A204.1 (cell line): ENCODE results near the gene ARID3A.

ENCODE experiments used
- FAIRE-seq: peaks from 2 replicates; lab custom pipeline; 2012; peaks lifted over from hg19 to GRCh38; lab: Jason Lieb, UNC

ARID3A gene

DNA sequence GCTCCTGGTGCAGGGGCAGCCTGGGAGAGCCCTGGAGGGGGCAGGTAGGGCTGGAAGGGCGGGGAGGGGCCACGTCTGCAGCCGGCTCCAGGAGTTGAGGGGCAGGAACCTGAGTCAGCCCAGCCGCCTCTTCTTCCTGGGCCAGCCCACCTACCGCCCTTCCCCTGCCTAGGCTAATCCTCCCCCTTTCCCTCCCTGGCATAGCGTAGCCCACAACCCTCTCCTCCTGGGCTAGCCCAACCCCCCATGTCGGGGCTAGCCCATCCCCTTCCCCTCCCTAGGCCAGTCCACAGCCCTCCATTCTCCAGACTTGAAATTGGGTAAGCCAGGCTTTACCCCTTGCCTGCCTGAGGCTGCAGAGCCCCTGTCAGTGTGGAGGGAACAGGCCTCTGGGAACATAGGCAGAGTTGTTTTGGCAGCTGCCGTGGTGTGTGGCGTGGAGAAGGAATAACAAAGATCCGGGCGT lies 37.7 kb downstream of the ARID3A start:
- no peak for FAIRE-seq

DNA sequence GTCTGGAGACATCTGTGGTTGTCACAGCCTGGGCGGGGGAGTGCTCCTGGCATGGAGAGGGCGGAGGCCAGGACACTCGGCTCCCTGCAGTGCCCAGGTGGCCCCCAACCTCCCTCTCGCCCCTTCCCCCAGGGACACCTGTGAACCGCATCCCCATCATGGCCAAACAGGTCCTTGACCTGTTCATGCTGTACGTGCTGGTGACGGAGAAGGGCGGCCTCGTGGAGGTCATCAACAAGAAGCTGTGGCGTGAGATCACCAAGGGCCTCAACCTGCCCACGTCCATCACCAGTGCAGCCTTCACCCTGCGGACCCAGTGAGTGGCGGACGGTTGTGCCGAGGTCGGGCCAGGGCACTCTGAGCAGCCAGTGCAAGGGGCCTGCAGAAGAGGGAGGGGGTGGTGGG lies 38.3 kb downstream of the ARID3A start:
- no peak for FAIRE-seq

DNA sequence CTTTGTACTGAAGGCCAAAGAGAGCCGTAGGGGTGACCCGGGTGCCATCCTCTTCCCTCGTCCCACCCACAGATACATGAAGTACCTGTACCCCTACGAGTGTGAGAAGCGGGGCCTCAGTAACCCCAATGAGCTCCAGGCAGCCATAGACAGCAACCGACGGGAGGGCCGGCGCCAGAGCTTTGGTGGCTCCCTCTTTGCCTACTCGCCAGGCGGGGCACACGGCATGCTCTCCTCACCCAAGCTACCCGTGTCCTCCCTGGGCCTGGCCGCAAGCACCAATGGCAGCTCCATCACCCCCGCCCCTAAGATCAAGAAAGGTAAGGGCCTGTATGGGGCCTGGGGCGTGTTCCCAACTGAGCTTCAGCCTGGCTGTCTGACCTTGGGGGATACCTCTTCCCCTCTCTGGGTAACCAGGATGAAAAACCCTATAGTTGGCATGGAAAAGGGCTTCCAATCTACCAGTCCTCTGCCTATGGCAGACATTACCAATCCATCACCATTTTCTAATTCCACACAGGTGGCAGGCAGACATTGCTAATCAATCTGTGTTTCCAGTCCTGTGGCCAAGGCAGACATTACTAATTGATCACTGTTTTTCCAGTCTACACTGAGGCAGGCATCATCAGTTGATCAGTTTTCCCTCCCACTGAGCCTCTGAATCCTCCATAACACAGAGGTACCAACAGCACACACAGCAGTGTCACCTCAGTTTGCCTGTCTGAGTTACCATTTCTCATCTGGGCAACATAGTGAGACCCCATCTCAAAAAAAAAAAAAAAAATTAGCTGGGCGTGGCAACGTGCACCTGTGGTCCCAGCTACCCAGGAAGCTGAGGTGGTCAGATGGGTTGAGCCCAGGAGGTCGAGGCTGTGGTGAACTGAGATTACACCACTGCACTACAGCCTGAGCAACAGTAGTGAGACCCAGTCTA lies 39.2 kb downstream of the ARID3A start:
- FAIRE-seq, result no peak

DNA sequence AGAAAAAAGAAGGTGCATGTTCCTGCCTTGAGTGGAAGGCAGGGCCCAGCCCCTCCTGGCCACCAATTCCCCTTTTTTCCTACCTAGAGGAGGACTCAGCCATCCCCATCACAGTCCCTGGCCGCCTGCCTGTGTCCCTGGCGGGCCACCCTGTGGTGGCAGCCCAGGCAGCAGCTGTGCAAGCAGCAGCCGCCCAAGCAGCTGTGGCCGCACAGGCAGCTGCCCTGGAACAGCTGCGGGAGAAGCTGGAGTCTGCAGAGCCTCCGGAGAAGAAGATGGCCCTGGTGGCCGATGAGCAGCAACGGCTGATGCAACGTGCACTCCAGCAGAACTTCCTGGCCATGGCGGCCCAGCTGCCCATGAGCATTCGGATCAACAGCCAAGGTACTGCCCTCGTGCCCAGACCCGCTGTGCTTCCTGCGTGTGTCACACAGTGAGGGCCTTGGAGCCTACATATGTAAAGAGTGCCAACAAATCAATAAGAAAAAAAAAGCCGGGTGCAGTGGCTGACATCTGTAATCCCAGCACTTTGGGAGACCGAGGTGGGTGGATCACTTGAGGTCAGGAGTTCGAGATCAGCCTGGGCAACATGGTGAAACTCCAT lies 40.8 kb downstream of the ARID3A start:
- no peak for FAIRE-seq

DNA sequence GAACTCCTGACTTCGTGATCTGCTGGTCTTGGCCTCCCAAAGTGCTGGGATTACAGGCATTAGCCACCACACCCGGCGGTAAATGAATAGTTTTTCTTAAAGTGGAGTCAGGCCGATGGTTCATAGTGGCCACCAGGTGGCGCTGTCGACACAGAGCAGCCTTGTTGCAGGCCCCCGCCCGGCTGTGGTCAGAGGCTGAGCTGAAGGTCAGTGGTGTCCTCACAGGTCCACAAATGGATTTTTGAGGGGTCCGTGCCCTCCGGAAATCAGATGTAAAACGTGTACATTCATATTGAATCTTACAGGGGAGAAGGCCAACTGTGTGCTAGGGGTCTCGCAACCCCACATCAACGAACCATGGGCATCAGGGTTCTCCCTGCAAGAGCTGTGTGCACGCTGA lies 44.9 kb downstream of the ARID3A start:
- no peak for FAIRE-seq

DNA sequence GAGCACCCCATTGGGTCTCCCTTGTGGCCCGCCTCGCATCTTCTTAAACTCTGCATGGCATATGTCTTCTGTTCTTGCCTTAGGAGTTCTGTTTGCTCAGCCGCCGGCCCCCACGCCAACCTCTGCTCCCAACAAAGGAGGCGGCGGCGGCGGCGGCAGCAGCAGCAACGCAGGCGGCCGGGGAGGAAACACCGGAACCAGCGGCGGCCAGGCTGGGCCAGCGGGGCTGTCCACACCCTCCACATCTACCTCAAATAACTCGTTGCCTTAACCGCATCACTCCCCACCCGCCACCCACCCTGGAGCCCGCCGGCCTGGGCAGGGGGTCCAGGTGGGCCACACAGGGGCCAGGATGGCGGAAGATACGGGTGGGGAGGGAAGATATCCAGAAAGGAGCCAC lies 46.0 kb downstream of the ARID3A start:
- no peak for FAIRE-seq

DNA sequence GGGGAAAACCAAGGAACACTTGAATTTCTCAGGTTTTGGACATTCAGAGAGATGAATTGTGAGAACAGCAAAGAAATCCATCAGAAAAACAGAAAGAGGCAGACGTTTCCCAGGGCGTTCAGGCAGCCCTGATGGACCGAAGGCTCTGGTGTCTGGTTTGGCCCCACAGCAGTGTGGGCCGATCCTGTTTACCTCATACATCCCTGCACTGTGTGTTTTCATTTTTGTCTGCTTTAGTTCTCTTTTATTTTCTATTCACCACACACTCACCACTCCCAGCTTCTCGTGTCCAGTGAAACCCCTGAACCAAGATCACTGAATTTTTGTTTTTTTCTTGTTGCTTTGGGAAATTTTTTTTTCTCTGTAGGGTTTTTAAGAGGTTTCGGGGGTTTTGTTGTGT lies 46.4 kb downstream of the ARID3A start:
- no peak for FAIRE-seq

DNA sequence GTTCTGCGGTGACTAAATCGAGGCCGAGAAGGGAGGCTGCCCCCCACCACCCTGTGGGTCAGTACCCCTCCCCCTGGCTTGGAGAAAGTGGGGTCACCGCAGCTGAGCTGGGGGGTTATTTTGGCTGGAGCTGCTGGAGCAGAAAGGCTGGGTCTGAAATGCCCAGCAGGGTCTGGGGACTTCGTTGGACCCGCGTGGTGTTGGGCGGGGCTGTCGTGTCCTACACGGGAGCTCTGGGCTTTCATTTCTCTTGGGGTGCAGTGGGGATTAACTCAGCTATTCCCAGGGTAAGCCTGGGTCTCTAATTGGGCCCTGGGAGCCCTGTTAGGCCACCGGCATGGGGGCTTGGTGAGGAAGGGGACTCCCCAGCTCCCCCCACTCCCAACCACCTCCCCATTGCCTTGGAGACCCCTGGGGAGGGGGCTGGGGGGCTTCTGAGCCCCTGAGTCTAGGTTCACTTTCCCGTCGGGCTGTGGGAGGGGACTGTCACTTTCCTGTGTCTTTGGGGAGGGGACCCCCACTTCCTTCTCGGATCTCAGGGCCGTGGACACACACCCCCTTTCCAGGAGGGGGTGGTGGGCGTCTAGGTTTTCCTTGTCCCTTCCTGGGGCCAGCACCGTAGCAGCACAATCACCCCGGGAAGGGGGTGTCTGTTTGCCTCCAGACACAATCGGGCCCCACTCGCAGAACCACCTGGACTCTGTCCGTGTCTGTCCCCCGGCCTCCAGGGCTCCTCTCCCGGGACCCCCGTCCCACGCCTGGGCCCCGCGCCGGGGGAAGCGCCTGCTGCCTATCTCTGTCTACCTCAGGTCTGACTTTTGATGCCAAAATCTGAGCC lies 48.1 kb downstream of the ARID3A start:
- no peak for FAIRE-seq

DNA sequence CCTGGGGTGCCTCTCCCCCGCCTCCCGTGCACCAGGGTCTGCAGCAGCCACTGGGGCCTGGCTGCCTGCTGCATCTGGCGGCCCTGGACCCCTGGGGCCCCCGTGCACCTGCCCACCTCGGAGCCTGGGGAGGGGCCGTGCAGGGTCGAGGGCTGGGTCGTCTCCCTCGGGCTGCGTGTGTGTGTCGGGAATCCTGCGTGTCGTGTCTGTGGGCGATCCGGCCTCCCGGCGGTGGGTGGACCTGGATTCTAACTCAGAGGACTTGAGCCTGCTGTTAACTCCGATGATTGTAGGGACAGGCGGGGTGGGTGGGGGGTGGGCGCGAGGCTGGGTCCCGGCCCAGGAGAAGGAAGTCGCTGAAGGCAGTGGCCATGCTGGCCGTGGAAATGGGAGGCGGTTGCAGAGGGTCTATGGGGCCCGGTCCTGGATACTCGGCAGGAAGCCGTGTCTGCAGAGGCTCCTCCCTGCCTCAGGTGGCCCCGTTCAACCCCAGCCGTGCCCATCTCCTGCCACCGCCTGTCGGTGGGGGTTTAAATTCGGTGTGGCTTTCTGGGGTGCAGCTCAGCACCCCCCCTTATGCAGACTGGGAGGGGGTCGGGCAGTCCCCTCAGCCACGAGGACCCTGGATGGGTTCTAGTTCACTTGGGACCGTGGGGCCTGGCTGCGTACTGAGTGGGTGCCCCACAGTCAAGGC lies 48.9 kb downstream of the ARID3A start:
- no peak for FAIRE-seq

DNA sequence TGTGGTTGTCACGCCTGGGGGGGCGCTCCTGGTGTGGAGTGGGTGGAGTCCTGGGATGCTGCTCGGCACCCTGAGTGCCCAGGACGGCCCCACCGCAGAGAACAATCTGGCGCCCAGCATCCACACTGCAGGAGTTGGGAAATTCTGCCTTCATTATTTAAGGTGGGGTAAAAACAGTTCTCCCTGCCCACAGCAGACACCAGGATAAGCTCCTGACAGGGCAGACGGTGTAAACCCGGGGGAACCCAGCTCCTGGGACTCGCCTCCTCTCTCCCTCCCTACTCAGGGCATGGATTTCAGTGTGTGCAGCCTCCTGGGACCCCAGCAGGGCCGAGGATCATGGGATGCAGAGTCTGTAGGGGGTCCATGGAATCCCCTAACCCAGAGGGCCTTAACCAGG lies 50.6 kb downstream of the ARID3A start:
- FAIRE-seq, result no peak

DNA sequence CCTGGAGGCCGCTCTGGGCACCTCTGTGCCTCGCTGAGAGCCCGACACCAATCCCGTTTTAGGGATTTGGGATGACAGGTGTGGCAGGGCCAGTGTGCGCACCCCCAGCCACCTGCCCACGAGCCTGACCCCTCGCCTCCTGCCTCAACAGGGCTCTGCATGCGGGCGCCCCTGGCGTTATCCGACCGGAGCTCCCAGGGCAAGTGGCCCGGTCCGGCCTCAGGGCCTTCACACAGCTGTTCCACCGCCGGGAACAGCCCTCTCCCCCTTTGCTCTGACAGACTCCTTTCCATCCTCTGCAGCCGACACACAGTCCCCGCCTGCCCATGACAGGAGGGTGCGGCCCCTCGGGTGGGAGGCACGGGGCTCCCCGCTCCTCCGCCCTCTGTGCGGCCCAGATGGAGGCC lies 51.2 kb downstream of the ARID3A start:
- FAIRE-seq, result no peak

DNA sequence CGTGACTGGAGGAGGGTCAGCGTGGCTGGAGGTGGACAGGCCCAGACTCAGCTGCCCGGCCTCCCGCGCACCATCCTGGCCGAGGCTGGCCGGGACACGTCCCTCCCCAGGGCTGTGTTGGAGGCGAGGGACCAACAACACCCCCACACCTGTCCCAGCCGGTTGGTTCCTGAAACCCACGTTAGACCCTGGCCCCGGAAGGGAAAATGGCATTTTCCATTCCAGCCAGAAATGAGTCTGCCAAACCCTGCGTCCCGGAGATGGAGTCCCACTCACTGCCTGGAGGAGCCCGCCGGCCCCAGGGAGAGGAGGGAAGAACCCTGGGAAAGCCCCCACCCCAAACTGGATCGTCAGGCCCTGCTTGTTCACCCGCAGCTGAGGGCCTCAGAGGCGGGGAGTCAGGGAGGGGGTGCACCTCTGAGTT lies 53.5 kb downstream of the ARID3A start:
- no peak for FAIRE-seq

DNA sequence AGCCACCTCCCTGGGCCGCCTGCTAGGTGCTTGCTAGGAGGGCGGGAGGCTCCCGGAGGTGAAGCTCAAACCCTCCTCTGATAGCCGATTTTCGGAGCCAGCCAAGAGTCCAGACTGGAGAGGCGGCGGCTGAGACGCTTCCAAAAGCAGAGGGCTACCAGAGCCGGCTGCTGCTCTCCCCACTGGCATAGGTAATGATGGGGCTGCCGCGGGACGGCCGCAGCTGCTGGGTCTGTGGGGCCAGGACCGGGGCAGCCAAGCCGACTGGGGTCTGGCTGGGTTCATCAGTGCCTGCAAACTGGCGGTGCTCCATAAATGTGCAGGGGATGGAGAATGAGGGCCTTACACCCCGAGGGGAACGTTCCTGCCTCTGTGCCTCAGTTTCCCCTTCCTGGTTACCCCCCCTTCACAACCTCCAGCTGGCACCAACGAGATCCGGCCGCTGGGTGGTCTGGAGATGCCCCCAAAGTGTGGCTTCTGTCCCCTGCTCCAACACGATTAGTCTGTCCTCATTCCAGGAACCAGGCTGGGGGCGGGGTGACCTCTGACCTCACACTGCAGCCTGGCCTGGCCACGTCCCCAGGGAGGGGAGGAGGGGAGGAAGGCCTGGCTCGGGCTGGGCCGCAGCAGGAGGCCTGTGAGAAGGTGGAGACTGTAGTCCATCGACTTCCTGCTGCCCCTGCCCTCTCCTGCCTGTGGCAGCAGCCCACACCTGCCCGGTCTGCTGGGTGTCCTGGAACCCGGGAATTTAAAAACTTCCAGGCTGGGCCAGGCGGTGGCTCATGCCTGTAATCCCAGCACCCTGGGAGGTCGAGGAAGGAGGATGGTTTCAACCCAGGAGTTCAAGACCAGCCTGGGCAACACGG lies 54.5 kb downstream of the ARID3A start:
- no peak for FAIRE-seq

DNA sequence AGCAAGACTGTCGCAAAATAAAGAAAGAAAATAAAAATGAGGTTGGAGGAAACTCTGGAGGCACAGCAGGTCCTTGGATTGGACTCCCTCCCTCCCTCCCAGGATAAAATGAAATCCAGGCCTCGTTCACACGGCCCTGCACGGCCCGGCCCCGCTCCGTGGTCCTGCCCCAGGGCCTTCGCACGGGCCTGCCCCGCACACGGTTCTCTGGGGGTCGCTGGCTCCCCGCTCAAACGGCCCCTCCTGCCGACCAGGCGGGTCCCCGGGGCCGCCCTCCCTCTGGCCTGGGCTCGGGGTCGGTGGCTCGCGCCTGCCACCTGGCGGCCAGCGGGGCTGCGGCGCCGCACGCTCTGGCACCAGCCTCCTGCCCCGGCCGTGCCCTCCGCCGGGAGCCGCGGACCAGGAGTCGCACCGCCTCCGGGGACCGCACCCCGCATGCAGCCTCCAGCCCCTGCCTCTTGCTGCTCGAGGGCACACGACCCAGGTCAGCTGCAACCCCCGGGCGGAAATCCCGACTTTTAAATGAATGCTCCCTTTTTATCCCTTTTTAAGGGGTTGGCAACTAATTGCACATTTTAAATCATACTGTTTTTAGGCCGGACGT lies 56.8 kb downstream of the ARID3A start:
- FAIRE-seq, result no peak

DNA sequence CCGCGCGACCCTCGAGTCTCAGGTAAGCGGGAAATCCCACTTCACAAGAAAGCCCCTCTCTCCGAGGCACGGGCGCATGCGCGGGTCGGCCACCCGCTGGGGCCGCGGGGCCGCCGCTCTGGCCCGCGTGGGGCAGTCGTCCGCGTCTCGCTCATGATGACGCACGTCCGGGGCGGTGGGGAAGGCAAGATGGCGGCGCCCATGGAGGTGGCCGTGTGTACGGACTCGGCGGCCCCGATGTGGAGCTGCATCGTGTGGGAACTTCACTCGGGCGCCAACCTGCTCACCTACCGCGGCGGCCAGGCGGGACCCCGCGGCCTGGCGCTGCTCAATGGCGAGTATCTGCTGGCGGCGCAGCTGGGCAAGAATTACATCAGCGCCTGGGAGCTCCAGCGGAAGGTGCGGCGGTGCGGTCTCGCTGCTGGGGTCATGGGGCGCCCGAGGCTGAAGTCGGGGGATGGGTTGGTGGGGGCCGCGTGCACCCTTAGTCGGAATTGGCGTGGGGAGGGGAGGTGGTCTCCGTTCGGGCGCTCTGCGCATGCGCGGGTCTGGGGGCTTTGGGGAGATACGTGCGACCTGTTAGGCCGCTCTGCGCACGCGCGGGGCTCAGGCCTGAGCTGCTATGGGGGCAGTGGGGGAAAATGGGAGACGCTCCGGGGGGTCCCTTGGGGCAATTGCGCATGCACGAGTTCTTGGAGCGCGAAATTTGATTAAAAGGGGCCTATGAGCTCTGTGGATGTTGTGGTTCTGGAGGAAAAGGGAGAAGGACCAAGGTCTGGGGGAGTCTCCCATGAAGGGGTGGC lies 58.5 kb downstream of the ARID3A start, which contains the start of gene WDR18:
Gene WDR18, plus strand, starts transcription at position 181 of the 803 bp plus-strand sequence. Its CDS starts 9 bp downstream, at position 190.
- FAIRE-seq, result no peak

DNA sequence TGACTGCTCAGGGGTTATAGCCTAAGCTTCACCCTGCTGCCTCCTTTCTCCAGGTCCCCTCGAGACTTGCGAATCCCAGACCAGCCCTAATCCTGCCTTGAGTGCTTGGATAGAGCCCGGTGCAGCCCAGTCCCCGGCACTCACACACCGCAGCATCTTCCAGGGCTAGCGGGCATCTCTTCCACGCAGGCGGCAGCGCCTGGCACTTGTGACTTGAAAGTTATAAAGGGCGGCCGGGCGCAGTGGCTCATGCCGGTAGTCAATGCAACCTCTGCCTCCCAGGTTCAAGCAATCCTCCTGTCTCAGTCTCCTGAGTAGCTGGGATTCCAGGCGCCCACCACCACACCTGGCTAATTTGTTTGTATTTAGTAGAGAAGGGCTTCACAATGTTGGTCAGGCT lies 60.2 kb downstream of the ARID3A start:
- FAIRE-seq, result no peak

DNA sequence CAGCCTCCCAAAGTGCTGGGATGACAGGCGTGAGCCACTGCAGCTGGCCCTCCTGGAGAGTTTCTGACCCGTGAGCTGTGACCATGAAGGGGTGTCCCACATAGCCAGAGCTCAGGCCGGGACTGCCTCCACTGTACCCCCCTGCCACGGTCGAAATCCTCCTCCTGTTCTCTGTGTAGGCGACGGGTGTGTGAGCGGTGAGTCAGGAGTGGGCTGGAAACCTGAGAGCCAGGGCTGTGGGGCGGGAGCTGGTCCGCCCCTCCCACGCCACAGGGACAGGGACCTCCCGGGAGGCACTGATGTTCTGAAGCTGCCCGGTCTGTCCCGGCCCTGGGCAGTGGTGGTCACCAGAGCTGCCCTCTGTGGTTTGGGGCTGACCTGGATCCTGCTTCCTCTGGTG lies 62.2 kb downstream of the ARID3A start:
- FAIRE-seq, result no peak

DNA sequence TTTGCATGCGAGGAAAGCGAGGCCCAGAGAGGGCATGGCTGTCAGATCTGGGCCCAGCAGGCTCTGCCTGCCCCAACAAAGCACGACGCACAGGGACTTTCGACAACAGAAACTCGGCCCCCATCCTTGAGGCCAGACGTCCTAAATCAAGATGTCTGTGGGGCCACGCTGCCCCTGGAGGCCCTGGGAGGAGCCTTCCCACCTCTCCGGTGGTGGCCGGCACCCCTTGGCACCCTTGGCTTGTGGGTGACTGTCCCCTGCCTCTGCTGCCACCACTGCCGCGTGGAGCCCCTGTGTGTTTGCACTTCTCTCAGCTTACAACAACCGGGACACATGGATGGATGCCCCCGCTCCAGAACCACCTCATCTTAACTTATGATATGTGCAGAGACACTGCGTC lies 62.7 kb downstream of the ARID3A start:
- no peak for FAIRE-seq

DNA sequence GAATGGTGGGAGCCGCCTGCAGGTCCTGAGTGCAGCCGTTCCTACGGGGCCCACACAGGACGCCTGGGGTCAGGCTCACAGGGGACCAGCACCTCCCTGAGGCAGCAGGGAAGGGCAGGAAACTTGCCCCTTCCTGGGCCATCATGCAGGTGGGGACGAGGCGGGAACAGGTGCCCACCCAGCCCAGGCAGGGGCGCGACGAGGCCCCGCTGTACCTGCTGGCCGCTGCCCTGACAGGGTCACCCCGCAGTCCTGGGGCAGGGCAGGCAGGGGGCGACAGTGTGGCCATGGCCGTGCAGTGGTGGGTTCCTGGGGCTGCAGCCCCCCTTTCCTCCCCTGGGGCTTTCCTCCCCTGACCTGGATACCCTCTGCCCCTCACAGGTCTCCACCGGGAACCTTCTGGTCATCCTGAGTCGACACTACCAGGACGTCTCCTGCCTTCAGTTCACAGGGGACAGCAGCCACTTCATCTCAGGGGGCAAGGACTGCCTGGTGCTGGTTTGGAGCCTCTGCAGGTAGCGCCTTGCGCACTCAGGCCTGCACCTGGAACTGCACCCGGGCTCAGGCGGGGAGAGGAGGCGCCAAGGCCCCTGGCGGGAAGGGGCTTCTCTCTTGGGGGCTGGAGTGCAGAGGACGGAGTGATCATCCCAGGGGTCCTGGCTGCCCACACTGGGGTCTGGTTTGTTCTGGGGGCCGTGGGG lies 63.7 kb downstream of the ARID3A start:
- FAIRE-seq, result no peak
